BJ (cell line): ENCODE data around the gene FAM9C. TPM values are rescaled to one million over a fixed set of nuclear protein-coding genes. Genes with fewer than 3 reads are reported as not detected.

Experiments used
- CTCF ChIA-PET: fragments of 350-600 bp; formaldehyde crosslinking; extraction: SDS; loops from one replicate; lab custom pipeline; 2021; ENCODE audit warnings: antibody characterized with exemption, inconsistent platforms; lab: Yijun Ruan, JAX
- POLR2A ChIA-PET: fragments of 300-600 bp; sonication (Branson Sonifier 250); formaldehyde crosslinking; extraction: SDS; loops from one replicate; lab custom pipeline; 2021; ENCODE audit warnings: antibody characterized with exemption; lab: Charles Lee
- DNase-seq: peaks from one replicate; pipeline ENCODE4 v3.0.0-alpha.2; 2011; ENCODE audit warnings: low read depth
- H3K27me3 ChIP-seq: 2 replicates; pipeline ENCODE4 v1.6.0; 2011; ENCODE audit warnings: low read length; ENCODE audit not compliant: control insufficient read depth, insufficient read depth
- H3K36me3 ChIP-seq: 2 replicates; pipeline ENCODE4 v1.5.1; 2011; ENCODE audit warnings: low read length; ENCODE audit not compliant: control insufficient read depth, insufficient read depth
- H3K4me3 ChIP-seq: 2 replicates; pipeline ENCODE4 v1.5.1; 2011; ENCODE audit warnings: low read depth, mild to moderate bottlenecking, control low read depth, low read length
- polyA plus RNA-seq: library from polyadenylated mRNA; depleted of rRNA; stranded (reverse); fragments of >200 nt; gene quantifications from 2 replicates; pipeline ENCODE4 v1.2.3, GENCODE V29; 2011
- TF ChIP-seq, protein P1 (sequence below): IDR thresholded peaks from 2 replicates; pipeline ENCODE4 v1.5.1; 2011; ENCODE audit warnings: low read depth, mild to moderate bottlenecking, control low read depth, inconsistent platforms, low read length, moderate library complexity; ENCODE audit not compliant: insufficient read depth

Gene FAM9C
- polyA plus RNA-seq, 1 experiment: not detected

DNA sequence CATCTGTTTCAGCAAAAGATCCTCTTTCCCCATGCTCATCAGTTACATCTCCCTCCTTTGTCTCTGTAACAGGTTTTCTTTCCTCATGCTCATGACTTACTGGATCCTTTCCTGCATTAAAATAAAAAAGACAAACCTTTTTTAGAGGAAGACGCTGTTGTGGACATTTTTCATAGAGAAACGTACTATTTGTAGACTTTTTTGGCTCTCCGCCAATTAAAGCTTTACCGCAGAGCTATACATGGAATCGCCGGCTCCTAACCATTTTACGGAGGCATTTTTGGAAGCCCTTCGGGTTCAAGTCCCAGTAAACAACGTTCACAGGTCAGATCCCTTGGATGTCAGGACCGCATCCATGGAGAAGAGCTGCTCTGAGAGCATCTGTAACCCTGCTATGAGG is 1.3 kb downstream of the FAM9C start:
- H3K27me3 ChIP-seq: no peaks in the 10 kb centered on the region
- H3K36me3 ChIP-seq: no peaks in the 10 kb centered on the region
- H3K4me3 ChIP-seq: no peak overlapping the region
- POLR2A ChIA-PET: no interaction called here
- TF ChIP-seq, protein P1, sequence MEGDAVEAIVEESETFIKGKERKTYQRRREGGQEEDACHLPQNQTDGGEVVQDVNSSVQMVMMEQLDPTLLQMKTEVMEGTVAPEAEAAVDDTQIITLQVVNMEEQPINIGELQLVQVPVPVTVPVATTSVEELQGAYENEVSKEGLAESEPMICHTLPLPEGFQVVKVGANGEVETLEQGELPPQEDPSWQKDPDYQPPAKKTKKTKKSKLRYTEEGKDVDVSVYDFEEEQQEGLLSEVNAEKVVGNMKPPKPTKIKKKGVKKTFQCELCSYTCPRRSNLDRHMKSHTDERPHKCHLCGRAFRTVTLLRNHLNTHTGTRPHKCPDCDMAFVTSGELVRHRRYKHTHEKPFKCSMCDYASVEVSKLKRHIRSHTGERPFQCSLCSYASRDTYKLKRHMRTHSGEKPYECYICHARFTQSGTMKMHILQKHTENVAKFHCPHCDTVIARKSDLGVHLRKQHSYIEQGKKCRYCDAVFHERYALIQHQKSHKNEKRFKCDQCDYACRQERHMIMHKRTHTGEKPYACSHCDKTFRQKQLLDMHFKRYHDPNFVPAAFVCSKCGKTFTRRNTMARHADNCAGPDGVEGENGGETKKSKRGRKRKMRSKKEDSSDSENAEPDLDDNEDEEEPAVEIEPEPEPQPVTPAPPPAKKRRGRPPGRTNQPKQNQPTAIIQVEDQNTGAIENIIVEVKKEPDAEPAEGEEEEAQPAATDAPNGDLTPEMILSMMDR: no peak
- DNase-seq: no peak
- CTCF ChIA-PET: no interaction called here

DNA sequence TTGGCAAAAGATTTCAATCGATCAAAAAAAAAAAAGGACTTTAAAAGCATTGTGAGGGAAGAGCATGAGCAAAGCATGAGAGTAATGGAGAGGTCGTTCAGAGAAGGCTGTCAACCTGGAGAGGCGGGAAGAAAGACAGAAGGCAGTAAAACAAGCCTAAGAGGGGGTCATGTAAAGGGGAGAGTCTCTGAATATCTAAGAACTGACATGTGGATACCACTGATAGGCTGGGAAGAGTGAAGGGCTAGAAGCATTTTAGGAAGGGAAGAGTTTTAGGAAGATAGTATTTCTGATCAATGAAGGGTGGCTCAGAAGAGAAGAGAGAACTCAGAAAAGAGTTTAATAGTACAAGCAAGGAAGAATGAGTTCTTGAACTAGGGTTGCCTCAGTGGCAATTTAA is 7.5 kb downstream of the FAM9C start:
- POLR2A ChIA-PET: no interaction called here

DNA sequence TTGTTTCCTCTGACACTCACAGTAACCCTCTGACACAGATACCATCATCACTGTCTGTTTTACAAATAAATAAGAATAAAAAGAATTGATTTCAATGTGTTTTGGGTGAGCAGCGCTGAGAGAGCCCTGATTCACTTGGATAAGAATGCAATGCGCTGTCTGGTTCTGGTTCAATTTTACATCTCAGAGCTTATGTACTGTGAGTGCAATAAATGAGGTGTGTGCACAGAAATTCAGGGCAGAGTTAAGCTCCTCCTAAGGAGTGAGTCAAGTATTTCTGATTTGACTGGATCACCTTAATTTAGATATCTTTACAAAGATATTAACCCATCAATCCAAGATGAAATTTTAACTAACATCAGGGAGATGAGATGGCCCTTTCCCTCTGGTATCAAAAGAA is 11.2 kb downstream of the FAM9C start:
- Histone ChIP-seq H3K4me3 (no peak overlapping the region), H3K27me3 (no peaks in the 10 kb centered on the region), H3K36me3 (no peaks in the 10 kb centered on the region)
- TF ChIP-seq, protein P1: no peak
- ChIA-PET POLR2A (no interaction called here), CTCF (no interaction called here)
- no peak for DNase-seq

More for the DNA sequence above, 7.5 kb downstream of the FAM9C start:
- TF ChIP-seq, protein P1: no peak
- Histone ChIP-seq H3K36me3 (no peaks in the 10 kb centered on the region), H3K27me3 (no peaks in the 10 kb centered on the region), H3K4me3 (no peak overlapping the region)
- CTCF ChIA-PET: no interaction called here
- DNase-seq: no peak

DNA sequence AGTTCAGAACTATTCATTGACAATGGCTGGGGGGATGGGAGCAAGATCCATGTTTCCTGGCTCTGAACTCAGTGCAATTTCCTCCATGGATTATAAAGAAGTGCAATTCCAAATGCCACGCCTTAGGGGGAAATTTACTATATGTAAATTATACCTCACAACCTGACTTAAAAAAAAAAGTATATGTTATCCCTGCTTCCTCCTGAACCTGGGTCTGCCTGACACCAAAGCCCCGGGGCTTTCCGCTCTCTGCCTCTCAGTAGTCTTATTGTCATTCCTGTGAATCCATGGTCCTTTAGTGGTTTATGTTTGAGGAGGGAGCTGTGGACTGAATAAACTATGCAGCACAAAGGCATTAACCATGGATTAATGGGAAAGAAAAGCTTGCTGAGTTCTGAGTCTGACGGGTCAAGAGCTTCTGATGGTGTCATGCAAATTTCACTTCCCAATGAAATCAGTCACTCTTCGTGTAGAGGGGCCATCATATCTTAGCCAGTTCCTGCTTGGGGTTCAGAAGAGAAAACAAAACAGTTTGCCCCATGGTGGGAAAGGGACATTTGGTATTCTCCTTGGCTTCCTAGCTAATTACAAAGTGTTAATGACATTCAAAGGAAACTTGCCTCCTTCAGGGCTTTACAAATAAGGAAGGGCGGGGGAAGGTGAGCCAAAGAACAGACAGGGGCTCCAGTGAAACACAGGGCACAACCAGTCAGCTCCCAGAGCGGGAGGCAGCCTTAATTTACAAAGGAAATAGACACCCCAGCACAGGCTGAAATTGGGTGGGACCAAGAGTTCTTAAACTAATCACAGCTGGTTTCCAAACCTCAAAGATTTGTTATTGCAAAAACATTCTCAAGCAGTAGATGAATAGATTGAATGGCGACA is 14.3 kb downstream of the FAM9C start:
- DNase-seq: no peak
- POLR2A ChIA-PET: no interaction called here
- Histone ChIP-seq H3K36me3 (no peaks in the 10 kb centered on the region), H3K4me3 (no peak overlapping the region), H3K27me3 (no peaks in the 10 kb centered on the region)
- TF ChIP-seq, protein P1: no peak
- CTCF ChIA-PET: interaction anchor here (1.1 kb wide), 1 partner anchor 12 kb away, joined by 4 read pairs; no protein-coding TSS in a partner anchor

DNA sequence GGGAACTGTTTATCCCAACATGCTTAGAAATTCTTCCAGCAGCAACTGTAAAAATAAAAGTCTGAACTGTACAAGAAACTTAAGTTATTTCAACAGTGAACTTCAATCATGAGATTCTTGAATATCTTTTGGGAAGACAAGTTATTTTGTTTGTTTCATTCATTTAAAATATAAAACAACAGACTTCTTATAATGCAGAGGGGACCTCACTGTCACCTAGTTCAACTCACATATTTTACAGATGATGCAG is 14.9 kb downstream of the FAM9C start:
- CTCF ChIA-PET: interaction anchor here (1.1 kb wide), 1 partner anchor 13 kb away, joined by 4 read pairs; no protein-coding TSS in a partner anchor
- POLR2A ChIA-PET: no interaction called here
- Histone ChIP-seq H3K36me3 (no peaks in the 10 kb centered on the region), H3K4me3 (no peak overlapping the region), H3K27me3 (no peaks in the 10 kb centered on the region)
- TF ChIP-seq, protein P1: no peak
- no peak for DNase-seq
